H1 (cell line): ENCODE results near the gene VAV2. TPM values are rescaled to one million over a fixed set of nuclear protein-coding genes. Genes with fewer than 3 reads are reported as not detected.

ENCODE experiments used
- CTCF ChIA-PET: fragments of 300-600 bp; sonication (Branson Sonifier 250); formaldehyde crosslinking; loops from one replicate; lab custom pipeline; 2021; ENCODE audit not compliant: partially characterized antibody; lab: Charles Lee
- POLR2A ChIA-PET: fragments of 300-600 bp; sonication (Branson Sonifier 250); formaldehyde crosslinking; loops from one replicate; lab custom pipeline; 2021; ENCODE audit warnings: inconsistent platforms; ENCODE audit not compliant: partially characterized antibody; lab: Charles Lee
- DNase-seq, 2 experiments: peaks; one replicate each; pipeline versions ENCODE4 v3.0.0 to v3.0.0-alpha.2; 2010 to 2022; ENCODE audit warnings: low spot score in 2 of 2, low read depth in 1 of 2, mixed read lengths in 1 of 2
- FAIRE-seq: peaks from 2 replicates; lab custom pipeline; 2011; peaks lifted over from hg19 to GRCh38; lab: Jason Lieb, UNC
- H2AFZ ChIP-seq: 2 replicates; pipeline ENCODE4 v1.8.1; 2012; ENCODE audit warnings: low read length, inconsistent platforms
- H2AK5ac ChIP-seq: 2 replicates; pipeline ENCODE4 v1.6.1; 2013; ENCODE audit warnings: low read depth, low read length
- H2BK120ac ChIP-seq: replicated peaks from 2 replicates; pipeline ENCODE3; 2013; ENCODE audit warnings: low read depth, low read length, inconsistent platforms
- H2BK12ac ChIP-seq: 2 replicates; pipeline ENCODE4 v1.6.1; 2013; ENCODE audit warnings: low read depth, low read length
- H2BK15ac ChIP-seq: 2 replicates; pipeline ENCODE4 v1.6.1; 2013; ENCODE audit warnings: low read length
- H2BK20ac ChIP-seq: 2 replicates; pipeline ENCODE4 v1.6.1; 2013; ENCODE audit warnings: low read length
- H2BK5ac ChIP-seq: 2 replicates; pipeline ENCODE4 v1.6.1; 2013; ENCODE audit warnings: low read depth, low read length
- H3K14ac ChIP-seq: 2 replicates; pipeline ENCODE4 v1.6.1; 2013; ENCODE audit warnings: inconsistent platforms; ENCODE audit not compliant: insufficient read length
- H3K18ac ChIP-seq: 2 replicates; pipeline ENCODE4 v1.6.1; 2013; ENCODE audit warnings: low read length; ENCODE audit errors: extremely low read depth
- H3K23ac ChIP-seq: 2 replicates; pipeline ENCODE4 v1.6.1; 2013; ENCODE audit warnings: inconsistent platforms; ENCODE audit not compliant: insufficient read length
- H3K23me2 ChIP-seq: 2 replicates; pipeline ENCODE4 v1.6.1; 2013; ENCODE audit warnings: low read depth, low read length
- H3K27ac ChIP-seq: 2 replicates; pipeline ENCODE4 v1.6.1; 2011; ENCODE audit warnings: low read depth, low read length, inconsistent platforms
- H3K27me3 ChIP-seq, 4 experiments: replicated peaks in 1 of 4; 1 replicate in 1 of 4; 2 replicates in 3 of 4; pipeline versions ENCODE4 v1.6.1 to v1.8.1; 2011 to 2013; ENCODE audit warnings: low read length in 3 of 4, mild to moderate bottlenecking in 3 of 4, inconsistent platforms in 2 of 4, mixed read lengths in 2 of 4, moderate library complexity in 1 of 4; ENCODE audit not compliant: control insufficient read depth in 3 of 4, insufficient read depth in 3 of 4; ENCODE audit errors: extremely low read depth in 1 of 4
- H3K36me3 ChIP-seq, 4 experiments: 2 replicates each; pipeline versions ENCODE4 v1.6.1 to v1.8.1; 2011 to 2013; ENCODE audit warnings: mild to moderate bottlenecking in 4 of 4, low read length in 3 of 4, moderate library complexity in 2 of 4, control low read depth in 1 of 4, inconsistent platforms in 1 of 4; ENCODE audit not compliant: insufficient read depth in 4 of 4, control insufficient read depth in 2 of 4
- H3K4ac ChIP-seq: replicated peaks from 2 replicates; pipeline ENCODE3; 2013; ENCODE audit warnings: low read length, low read depth, mixed read lengths, inconsistent platforms; ENCODE audit not compliant: insufficient read length
- H3K4me1 ChIP-seq, 4 experiments: replicated peaks in 1 of 4; 1 replicate in 1 of 4; 2 replicates in 3 of 4; pipeline versions ENCODE4 v1.6.1 to v1.8.1; 2011 to 2013; ENCODE audit warnings: low read length in 3 of 4, inconsistent platforms in 2 of 4, mixed read lengths in 1 of 4; ENCODE audit not compliant: insufficient read depth in 4 of 4, control insufficient read depth in 3 of 4
- H3K4me2 ChIP-seq, 2 experiments: 2 replicates each; pipeline versions ENCODE4 v1.6.1 to v1.8.1; 2011 to 2013; ENCODE audit warnings: low read depth in 2 of 2, low read length in 2 of 2, control low read depth in 1 of 2, inconsistent platforms in 1 of 2, mild to moderate bottlenecking in 1 of 2; ENCODE audit not compliant: insufficient read depth in 1 of 2
- H3K4me3 ChIP-seq, 4 experiments: fragments of 200-600, 300-600 bp in 1 of 4; sonication (generic), shearing (Covaris generic), sonication (Bioruptor Twin) in 1 of 4; 2 replicates each; pipeline versions ENCODE4 v1.5.1 to v1.8.1; 2011 to 2016; ENCODE audit warnings: low read length in 4 of 4, low read depth in 3 of 4, control low read depth in 2 of 4, inconsistent platforms in 2 of 4, mild to moderate bottlenecking in 2 of 4, mixed read lengths in 1 of 4, moderate library complexity in 1 of 4; ENCODE audit not compliant: insufficient read depth in 2 of 4; ENCODE audit errors: extremely low read depth in 1 of 4
- H3K56ac ChIP-seq: replicated peaks from 2 replicates; pipeline ENCODE3; 2013; ENCODE audit warnings: low read depth, mild to moderate bottlenecking, mixed read lengths, low read length, inconsistent platforms; ENCODE audit not compliant: insufficient read length
- H3K79me1 ChIP-seq: 2 replicates; pipeline ENCODE4 v1.6.1; 2013; ENCODE audit warnings: low read depth, low read length, control low read depth
- H3K79me2 ChIP-seq, 2 experiments: 2 replicates each; pipeline versions ENCODE4 v1.6.1 to v1.8.1; 2012 to 2013; ENCODE audit warnings: low read length in 2 of 2, mild to moderate bottlenecking in 2 of 2, inconsistent platforms in 1 of 2; ENCODE audit not compliant: insufficient read depth in 2 of 2, control insufficient read depth in 1 of 2
- H3K9ac ChIP-seq, 4 experiments: replicated peaks in 1 of 4; 1 replicate in 1 of 4; 2 replicates in 3 of 4; pipeline versions ENCODE4 v1.6.1 to v1.8.1; 2011 to 2013; ENCODE audit warnings: low read depth in 3 of 4, low read length in 3 of 4, control low read depth in 2 of 4, mild to moderate bottlenecking in 2 of 4, moderate library complexity in 2 of 4, inconsistent platforms in 1 of 4; ENCODE audit errors: extremely low read depth in 1 of 4
- H3K9me3 ChIP-seq, 2 experiments: 2 replicates each; pipeline versions ENCODE4 v1.6.1 to v1.8.1; 2012 to 2013; ENCODE audit warnings: mild to moderate bottlenecking in 2 of 2, moderate library complexity in 2 of 2, control low read depth in 1 of 2, inconsistent platforms in 1 of 2, low read depth in 1 of 2, low read length in 1 of 2, mixed read lengths in 1 of 2; ENCODE audit not compliant: insufficient read depth in 2 of 2
- H4K20me1 ChIP-seq, 2 experiments: replicated peaks in 1 of 2; 2 replicates each; pipeline versions ENCODE3 to v1.8.1; 2011 to 2013; ENCODE audit warnings: inconsistent platforms in 2 of 2, low read length in 2 of 2, mild to moderate bottlenecking in 1 of 2; ENCODE audit not compliant: insufficient read depth in 2 of 2, control insufficient read depth in 1 of 2
- H4K5ac ChIP-seq: 2 replicates; pipeline ENCODE4 v1.6.1; 2013; ENCODE audit warnings: low read length, low read depth, mixed read lengths, inconsistent platforms; ENCODE audit not compliant: insufficient read length
- H4K8ac ChIP-seq: 2 replicates; pipeline ENCODE4 v1.8.0; 2013; ENCODE audit warnings: mild to moderate bottlenecking, moderate library complexity, low read length, inconsistent platforms; ENCODE audit not compliant: insufficient read depth; ENCODE audit errors: extremely low read depth
- H4K91ac ChIP-seq: replicated peaks from 2 replicates; pipeline ENCODE3; 2013; ENCODE audit warnings: low read length, mixed read lengths, inconsistent platforms; ENCODE audit not compliant: insufficient read length
- CBX8 ChIP-seq: fragments of 300-800, 300-1000 bp; sonication (generic); IDR thresholded peaks from 2 replicates; pipeline ENCODE4 v1.7.1; 2016; ENCODE audit warnings: low read depth, low read length, borderline replicate concordance
- CHD2 ChIP-seq: IDR thresholded peaks from 2 replicates; pipeline ENCODE4 v1.6.1; 2012; ENCODE audit warnings: low read length, improper control_type of control experiment
- CREB1 ChIP-seq: IDR thresholded peaks from 2 replicates; pipeline ENCODE4 v1.6.1; 2012; ENCODE audit warnings: inconsistent platforms
- HDAC2 ChIP-seq, 2 experiments: fragments of 300-600 bp in 1 of 2; sonication (generic) in 1 of 2; IDR thresholded peaks; 2 replicates each; pipeline ENCODE4 v1.6.1; 2011 to 2012; ENCODE audit warnings: low read depth in 2 of 2, low read length in 2 of 2, mild to moderate bottlenecking in 2 of 2, moderate library complexity in 2 of 2, borderline replicate concordance in 1 of 2, inconsistent platforms in 1 of 2
- KDM4A ChIP-seq: IDR thresholded peaks from one replicate; pipeline ENCODE4 v1.7.1; 2012; ENCODE audit warnings: low read depth, mild to moderate bottlenecking, moderate library complexity, low read length, inconsistent platforms; ENCODE audit not compliant: severe bottlenecking
- RAD21 ChIP-seq, 2 experiments: IDR thresholded peaks in 1 of 2; conservative IDR thresholded peaks in 1 of 2; 2 replicates each; pipeline ENCODE4 v1.6.1; 2011; ENCODE audit warnings: low read depth in 2 of 2, low read length in 2 of 2, improper control_type of control experiment in 1 of 2, inconsistent platforms in 1 of 2, mild to moderate bottlenecking in 1 of 2, moderate library complexity in 1 of 2
- RNF2 ChIP-seq: fragments of 200-900, 300-1000 bp; sonication (generic); IDR thresholded peaks from 2 replicates; pipeline ENCODE4 v1.7.1; 2016; ENCODE audit warnings: borderline replicate concordance, low read depth, mild to moderate bottlenecking, antibody characterized with exemption, low read length; ENCODE audit not compliant: poor library complexity, severe bottlenecking; ENCODE audit errors: missing control alignments
- SP4 ChIP-seq: IDR thresholded peaks from 2 replicates; pipeline ENCODE4 v1.6.1; 2012; ENCODE audit warnings: low read length, inconsistent platforms
- WGBS, 2 experiments: shearing (Covaris generic) in 1 of 2; methylation state at CpG; one replicate each; pipeline versions ENCODE4 v1.1.6 to v1.1.7; 2013 to 2015; ENCODE audit warnings: low lambda C conversion rate in 2 of 2, mixed read lengths in 2 of 2, inconsistent platforms in 1 of 2, low coverage in 1 of 2, missing lambda C conversion rate in 1 of 2; ENCODE audit not compliant: insufficient replicate concordance in 2 of 2, insufficient coverage in 1 of 2, insufficient read length in 1 of 2; ENCODE audit errors: extremely low coverage in 1 of 2, missing lambda C conversion rate in 1 of 2; 5-methylcytosine and 5-hydroxymethylcytosine counted together
- polyA plus RNA-seq, 7 experiments: library from polyadenylated mRNA; depleted of rRNA in 3 of 7; stranded (reverse) in 5 of 7; unstranded in 2 of 7; fragments of >200 nt in 5 of 7; fragments of 200-250 nt in 2 of 7; gene quantifications; 1 replicate in 5 of 7; 2 replicates in 1 of 7; 4 replicates in 1 of 7; pipeline versions ENCODE4 v1.2.1 to v1.2.3, GENCODE V29; 2011 to 2013; ENCODE audit warnings: missing spikeins in 2 of 7, mixed read lengths in 2 of 7
- total RNA-seq: library from RNA; stranded (reverse); fragmentation: NEBNext Ultra II Directional; extraction: Animal tissue kit (Norgen Biotek cat#: 25700); gene quantifications from 2 replicates; pipeline ENCODE4 v1.2.1, GENCODE V29; 2021

VAV2 gene
- total and polyA plus RNA-seq, 2 of the 8 experiments (the other 6 are each of a cell fraction or from before 2014, with no cell fraction given), result 13.6 to 37.6 TPM

GRCh38 chr9:133914442-133915342 lies 77.4 kb downstream of the VAV2 start:
- Histone ChIP-seq H3K18ac (peak overlapping the region; percentile 32; the same call in 1 of the 2 replicates), H3K4me3 (no peak overlapping the region), H2AK5ac (peak overlapping the region; percentile 99; the same call in 1 of the 2 replicates), H3K79me2 (peaks cover 4 to 66% of the 10 kb centered on the region in 2 experiments; a peak in 3 of 4 replicates), H2BK15ac (0 out of 2 replicates have a peak overlapping the region, but pooled peaks have one; percentile 18), H3K79me1 (peaks cover 29% of the 10 kb centered on the region), H2BK12ac (peak overlapping the region; percentile 92; the same call in 1 of the 2 replicates), H4K5ac (no peak overlapping the region), H3K9me3 (no peaks in the 10 kb centered on the region), H3K4me2 (peak overlapping the region; percentile 2 to 36; a peak in 2 of 4 replicates), H2BK120ac (peak overlapping the region; percentile 44), H3K23ac (no peak overlapping the region), H2BK5ac (peak overlapping the region; percentile 83; the same call in 1 of the 2 replicates), H3K14ac (no peak overlapping the region), H3K9ac (no peak overlapping the region; a peak in 1 of 7 replicates), H3K36me3 (no peaks in the 10 kb centered on the region; a peak in 1 of 8 replicates), H2AFZ (no peak overlapping the region), H3K56ac (no peak overlapping the region), H4K20me1 (peaks cover 10 to 12% of the 10 kb centered on the region in 2 experiments), H4K91ac (peak overlapping the region; percentile 79), H3K27me3 (no peaks in the 10 kb centered on the region), H4K8ac (no peak overlapping the region), H3K4me1 (peaks cover 4 to 24% (median 10%) of the 10 kb centered on the region in 4 experiments), H3K27ac (no peak overlapping the region), H3K4ac (peak overlapping the region; percentile 57), H2BK20ac (no peak overlapping the region), H3K23me2 (peaks cover 5% of the 10 kb centered on the region)
- ChIA-PET CTCF (interaction anchor here (2.5 kb wide), 1 partner anchor 79 kb away, joined by 7 read pairs; no protein-coding TSS in a partner anchor), POLR2A (no interaction called here)
- no peak for DNase-seq
- 69% methylated on average over 23 of the region's 25 CpGs; no CpG with 5 or more reads in 1 of the 2 experiments for WGBS, 2 experiments
- FAIRE-seq, result no peak
- TF ChIP-seq CHD2, result no peak
- TF ChIP-seq CBX8, result no peak
- no peak for TF ChIP-seq CREB1
- no peak for TF ChIP-seq RAD21 (IDR thresholded peaks at IDR 0.05 in 1 of 2, conservative IDR thresholded peaks at IDR 0.05 in 1 of 2; ENCODE audit: low read depth in 2 of 2, low read length in 2 of 2)
- TF ChIP-seq HDAC2 (IDR thresholded peaks at IDR 0.05; ENCODE audit: borderline replicate concordance in 1 of 2, low read depth in 2 of 2, low read length in 2 of 2), result no peak
- no peak for TF ChIP-seq SP4
- no peak for TF ChIP-seq RNF2
- TF ChIP-seq KDM4A, result no peak
